NCI-H524 treated with DMSO at 0.1 percent for 48 hours (cell line): ENCODE measurements around the gene HSPG2.
"Not testable (repeated sequence)": the region's sequence is repeated elsewhere in the genome, so short reads cannot be mapped to it uniquely, and the experiment has no call there.

Experiments used
- DNase-seq: peaks from one replicate; lab custom pipeline; 2025; lab: John Stamatoyannopoulos, UW

HSPG2 gene

DNA sequence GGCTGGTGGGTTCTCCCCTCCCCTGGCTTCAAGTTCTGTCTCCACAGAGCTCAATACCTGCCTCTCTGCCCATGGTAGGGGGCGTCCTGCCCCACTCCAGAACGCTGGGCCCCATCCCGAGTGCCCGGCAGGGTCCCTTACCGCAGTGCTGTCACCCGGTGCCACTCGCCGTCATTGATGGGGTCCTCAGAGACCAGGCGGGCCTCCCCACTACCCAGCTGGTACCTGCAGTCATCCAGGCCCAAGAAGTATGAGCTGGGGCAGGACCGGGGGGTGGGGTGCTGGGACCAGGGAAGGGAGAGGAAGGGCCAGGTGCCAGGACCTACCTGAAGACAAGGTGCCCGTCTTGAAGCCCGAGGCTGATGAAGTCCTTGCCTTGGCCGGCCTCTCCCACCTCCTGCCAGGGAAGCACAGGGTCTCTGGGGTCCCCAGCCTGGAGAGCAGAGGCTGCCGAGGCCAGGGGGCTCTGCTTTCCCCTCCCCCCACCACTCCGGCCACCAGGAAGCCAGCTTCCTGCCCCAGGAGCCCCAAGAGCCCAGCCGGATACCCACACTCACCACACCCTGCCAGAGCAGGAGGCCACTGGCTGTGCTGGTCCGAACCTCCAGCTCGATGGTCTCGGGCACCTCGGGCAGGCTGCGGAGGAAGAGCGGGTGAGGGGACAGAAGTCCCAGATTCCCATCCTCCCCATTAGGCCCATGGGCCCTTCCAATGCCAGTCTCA, 113.0 kb downstream of the HSPG2 start:
- no peak for DNase-seq

DNA sequence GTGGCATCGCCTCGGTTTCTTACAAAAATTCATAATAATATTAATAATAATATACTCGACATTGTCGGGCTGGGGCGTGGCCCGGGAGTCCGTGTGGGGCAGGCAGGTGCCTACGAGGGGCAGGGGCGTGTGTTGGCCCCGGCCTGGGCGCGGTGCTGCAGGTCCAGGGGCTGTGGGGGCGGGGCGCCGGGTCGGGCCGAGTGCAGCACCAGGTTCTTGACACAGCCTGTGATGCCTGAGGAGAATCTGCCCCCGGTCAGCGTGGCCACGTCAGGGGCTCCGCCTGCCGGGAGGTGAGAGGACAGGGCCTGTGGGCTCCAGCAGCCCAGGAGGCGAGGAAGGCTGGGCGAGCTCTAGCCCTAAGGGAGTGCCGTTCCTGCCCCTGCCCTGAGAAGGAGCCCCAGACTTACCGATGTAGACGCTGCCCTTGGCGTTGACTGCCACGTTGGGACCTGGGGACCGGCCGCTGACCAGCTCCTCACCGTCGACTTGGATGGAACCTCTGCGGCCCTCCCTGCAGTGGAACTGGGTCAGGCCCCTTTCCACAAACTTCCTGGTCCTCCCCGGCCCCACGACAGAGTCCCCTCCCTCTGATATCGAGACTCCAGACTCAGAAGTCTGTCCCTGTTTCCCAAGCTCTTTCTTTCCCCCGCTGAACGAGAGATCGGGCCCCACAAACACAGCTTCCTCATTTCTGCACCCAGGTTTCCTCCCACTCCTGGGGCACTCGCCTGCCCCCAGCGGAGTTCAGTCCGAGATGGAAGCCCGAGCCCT, 113.7 kb downstream of the HSPG2 start:
- no peak for DNase-seq

GRCh38 chr1:21822349-21822748, 114.8 kb downstream of the HSPG2 start:
- DNase-seq = no peak

GRCh38 chr1:21821385-21822019, 115.6 kb downstream of the HSPG2 start:
- no peak for DNase-seq

DNA sequence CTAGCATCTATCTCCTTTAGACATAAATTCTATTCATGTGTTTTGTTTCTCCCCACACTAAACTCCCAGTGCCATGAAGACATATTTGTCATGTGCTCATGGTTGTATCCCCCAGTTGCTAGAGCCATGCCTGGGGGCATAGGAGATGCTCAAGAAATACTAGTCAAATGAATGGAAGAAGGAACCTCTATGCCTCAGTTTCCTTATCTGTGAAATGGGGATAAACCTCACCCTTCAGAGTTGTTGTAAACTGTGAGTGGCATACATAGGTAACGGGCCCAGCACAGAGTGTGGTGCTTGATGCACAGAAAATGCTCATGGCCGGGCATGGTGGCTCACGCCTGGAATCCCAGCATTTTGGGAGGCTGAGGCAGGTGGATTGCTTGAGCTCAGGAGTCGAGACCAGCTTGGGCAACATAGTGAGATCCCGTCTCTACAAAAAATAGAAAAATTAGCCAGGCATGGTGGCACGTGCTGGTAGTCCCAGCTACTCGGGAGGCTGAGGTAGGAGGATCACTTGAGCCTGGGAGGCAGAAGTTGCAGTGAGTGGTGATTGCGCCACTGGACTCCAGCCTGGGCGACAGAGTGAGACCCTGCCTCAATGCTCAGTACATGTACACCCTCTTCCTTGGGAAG, 116.4 kb downstream of the HSPG2 start:
- DNase-seq = no peak

DNA sequence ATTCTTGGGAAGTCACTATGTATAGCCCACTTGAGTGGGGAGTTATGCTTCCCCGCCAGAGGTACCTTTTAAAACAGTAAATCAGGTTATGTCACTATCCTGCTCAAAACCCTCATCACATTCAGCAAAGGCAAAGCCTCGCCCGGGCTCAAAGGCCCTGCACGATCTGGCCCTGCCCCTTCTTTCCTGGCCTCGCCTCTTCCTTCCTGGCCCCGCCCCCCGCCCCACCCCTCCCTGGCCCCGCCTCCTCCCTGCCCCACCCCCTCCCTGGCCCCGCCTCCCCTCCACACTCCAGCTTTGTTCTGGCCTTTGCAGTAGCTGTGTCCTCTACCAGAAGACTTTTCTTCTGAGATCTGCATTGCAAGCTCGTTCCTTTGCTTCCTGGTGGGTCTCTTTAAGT, 118.5 kb downstream of the HSPG2 start:
- DNase-seq = no peak

GRCh38 chr1:21816602-21817302, 120.4 kb downstream of the HSPG2 start:
- DNase-seq = no peak

DNA sequence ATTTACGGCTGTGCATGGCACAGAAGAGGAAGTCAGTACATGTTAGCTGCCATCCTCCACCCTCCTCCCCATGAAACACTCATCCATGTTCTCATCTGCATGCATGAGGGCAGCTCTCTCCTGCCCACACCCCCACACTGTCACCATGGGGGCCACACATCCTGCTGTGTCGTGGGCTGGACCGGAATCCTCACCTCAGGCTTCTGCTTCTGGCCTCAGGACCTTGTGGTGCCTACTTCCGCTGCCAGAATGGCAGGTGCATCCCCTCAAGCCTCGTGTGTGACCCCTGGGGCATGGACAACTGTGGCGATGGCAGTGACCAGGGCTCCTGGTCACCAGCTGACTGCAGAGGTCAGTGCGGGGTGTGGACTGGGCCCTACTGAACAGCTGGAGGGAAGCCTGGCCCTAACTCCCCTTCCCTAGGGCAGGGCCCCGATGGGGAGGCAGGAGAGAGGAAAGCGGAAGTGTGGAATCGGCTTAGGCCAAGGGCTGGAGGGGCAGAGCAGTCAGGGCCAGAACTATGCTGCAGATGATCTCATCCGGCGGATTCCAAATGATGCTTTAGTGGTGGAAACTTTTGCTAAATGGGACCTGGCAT, 121.3 kb downstream of the HSPG2 start:
- no peak for DNase-seq

GRCh38 chr1:21814981-21815582, 122.0 kb downstream of the HSPG2 start:
- no peak for DNase-seq

DNA sequence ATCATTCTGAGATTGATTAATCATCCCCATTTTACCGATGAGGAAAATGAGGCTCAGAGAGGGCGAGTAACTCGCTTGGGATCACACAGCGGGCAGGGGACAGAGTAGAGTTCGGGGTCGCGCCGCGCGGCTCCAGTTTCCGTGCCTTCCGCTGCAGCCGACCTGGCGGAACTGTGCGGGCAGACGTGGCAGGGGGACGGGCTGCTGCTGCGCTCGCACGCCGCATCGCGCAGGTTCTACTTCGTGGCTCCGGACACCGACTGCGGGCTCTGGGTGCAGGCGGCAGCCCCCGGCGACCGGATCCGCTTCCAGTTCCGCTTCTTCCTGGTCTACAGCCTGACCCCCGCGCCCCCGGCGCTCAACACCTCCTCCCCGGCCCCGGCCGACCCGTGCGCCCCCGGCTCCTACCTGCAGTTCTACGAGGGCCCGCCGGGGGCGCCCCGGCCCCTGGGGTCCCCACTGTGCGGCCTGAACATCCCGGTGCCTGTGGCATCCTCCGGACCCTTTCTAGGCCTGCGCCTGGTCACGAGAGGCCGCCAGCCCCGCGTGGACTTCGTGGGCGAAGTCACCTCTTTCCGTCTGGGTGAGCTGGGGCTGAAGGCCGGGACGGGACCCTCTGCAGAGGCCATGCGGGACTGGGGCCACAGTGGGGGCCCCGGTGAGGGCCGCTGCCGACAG, 122.7 kb downstream of the HSPG2 start:
- no peak for DNase-seq

GRCh38 chr1:21813542-21813941, 123.6 kb downstream of the HSPG2 start:
- DNase-seq = no peak

GRCh38 chr1:21811875-21812305, 125.2 kb downstream of the HSPG2 start, which contains the start of gene LDLRAD2:
TSS of gene LDLRAD2 (plus strand) at chr1:21812265. CDS start at chr1:21812452, 187 bp downstream.
- DNase-seq = no peak

- DNase-seq = no peak
These were observed 132.6 kb downstream of the HSPG2 start for GRCh38 chr1:21804536-21804935.

DNA sequence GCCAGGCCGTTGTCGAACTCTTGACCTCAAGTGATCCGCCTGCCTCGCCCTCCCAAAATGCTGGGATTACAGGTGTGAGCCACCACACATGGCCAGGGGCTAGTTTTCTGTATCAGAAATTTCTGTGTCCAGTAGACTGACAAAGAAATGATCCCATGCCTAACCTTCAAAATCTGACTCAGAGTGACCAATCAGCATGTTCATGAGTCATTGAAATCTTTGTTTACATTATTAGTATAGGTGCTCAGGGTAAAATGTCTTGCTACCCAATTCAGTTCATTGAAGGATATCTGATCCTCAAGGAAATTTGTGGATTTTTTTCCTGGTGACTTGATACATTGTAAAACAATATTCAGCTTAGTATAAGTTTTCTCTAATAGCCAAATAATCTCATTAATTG, 136.0 kb downstream of the HSPG2 start:
- no peak for DNase-seq

GRCh38 chr1:21799730-21800129, 137.4 kb downstream of the HSPG2 start:
- DNase-seq = no peak

DNA sequence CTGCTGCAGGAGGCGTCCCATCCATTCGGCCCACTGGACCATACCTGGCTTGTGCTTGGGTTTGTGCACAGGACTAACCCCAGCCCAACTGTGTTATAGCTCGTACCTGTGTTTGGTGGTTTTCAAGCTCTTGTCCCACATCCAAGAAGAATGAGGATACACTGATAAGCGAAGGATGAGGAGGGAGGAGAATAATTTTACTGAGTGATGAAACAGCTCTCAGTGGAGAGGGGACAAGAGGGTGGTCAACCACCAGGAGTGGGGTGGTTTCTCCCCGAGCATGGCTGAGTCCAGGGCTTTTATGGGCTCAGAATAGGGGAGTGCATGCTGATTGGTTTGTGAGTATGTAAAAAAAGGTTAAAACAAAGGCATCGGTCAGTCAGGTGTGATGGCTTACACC, 142.0 kb downstream of the HSPG2 start:
- no peak for DNase-seq

DNA sequence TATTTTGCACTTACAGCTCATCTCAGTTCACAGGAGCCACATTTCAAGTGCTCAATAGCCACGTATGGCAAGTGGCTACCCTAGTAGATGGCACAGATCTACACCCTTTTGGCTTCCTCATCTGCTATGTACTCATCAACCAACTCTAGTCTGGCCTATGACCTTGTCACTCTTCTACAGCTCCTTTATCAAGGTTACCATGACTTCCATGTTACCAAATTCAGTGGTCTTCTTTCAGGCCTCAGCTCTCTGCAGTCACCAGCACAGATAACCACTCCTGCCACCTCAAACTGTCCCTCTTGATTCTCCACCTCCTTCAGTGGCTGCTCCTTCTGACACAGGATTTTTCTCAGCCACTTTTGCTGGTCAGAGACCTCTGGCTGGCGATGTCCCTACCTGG, 142.5 kb downstream of the HSPG2 start:
- DNase-seq = no peak

- no peak for DNase-seq
These were observed 144.0 kb downstream of the HSPG2 start for GRCh38 chr1:21793104-21793503.

DNA sequence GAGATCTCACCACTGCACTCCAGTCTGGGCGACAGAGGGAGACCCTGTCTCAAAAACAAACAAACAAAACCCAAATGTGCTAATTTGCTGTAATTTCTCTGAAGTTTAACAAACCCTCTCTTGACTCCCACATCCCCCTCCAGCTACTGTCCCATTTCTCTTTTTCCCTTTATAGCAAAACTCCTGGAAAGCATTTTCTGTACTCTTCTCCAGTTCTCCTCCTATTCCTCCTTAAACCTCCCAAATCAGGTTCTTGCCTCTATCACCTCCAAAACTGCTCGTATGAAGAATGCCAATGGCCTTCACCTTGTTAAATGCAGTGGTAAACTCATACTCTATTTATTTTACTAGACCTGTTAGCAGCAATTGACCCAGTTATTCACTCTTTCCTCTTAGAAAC, 150.5 kb downstream of the HSPG2 start:
- DNase-seq = no peak

- not testable (repeated sequence) for DNase-seq
These were observed 151.3 kb downstream of the HSPG2 start for GRCh38 chr1:21785764-21786163.
